HUES6 (cell line): ENCODE measurements around the gene C1orf141.
"Not testable (repeated sequence)": the region's sequence is repeated elsewhere in the genome, so short reads cannot be mapped to it uniquely, and the experiment has no call there.

Experiments
- H3K27ac ChIP-seq: 2 replicates; pipeline ENCODE4 v1.7.0; 2013; ENCODE audit warnings: low read depth, mild to moderate bottlenecking, low read length, inconsistent platforms
- H3K27me3 ChIP-seq: 2 replicates; pipeline ENCODE4 v1.6.1; 2013; ENCODE audit warnings: low read length; ENCODE audit not compliant: control insufficient read depth, insufficient read depth
- H3K36me3 ChIP-seq: 2 replicates; pipeline ENCODE4 v1.6.1; 2013; ENCODE audit warnings: low read length; ENCODE audit not compliant: control insufficient read depth, insufficient read depth
- H3K4me1 ChIP-seq: 2 replicates; pipeline ENCODE4 v1.6.1; 2013; ENCODE audit warnings: low read length; ENCODE audit not compliant: control insufficient read depth, insufficient read depth
- H3K4me3 ChIP-seq: 2 replicates; pipeline ENCODE4 v1.5.1; 2013; ENCODE audit warnings: low read depth, low read length
- H3K9ac ChIP-seq: one replicate; pipeline ENCODE4 v1.6.1; 2013; ENCODE audit warnings: mild to moderate bottlenecking, low read length
- H3K9me3 ChIP-seq: 2 replicates; pipeline ENCODE4 v1.6.1; 2013; ENCODE audit warnings: low read depth, low read length; ENCODE audit not compliant: control insufficient read depth, insufficient read depth

The C1orf141 gene

DNA sequence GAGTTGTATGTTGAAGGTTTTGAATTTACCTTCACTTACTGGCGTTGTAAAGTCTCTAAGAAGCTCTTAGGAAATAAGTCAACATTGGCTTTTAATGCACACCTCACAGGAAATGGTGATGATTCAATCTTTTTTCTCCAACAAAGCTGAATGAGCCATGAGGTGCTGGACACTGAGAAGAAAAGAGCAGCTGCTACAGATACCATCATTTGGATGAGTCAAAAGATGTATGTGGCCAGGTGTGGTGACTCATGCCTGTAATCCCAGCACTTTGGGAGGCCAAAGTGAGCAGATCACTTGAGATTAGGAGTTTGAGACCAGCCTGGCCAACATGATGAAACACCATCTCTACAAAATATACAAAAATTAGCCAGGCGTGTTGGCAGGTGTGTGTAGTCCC, 28.2 kb upstream of the C1orf141 start:
- no peaks in the 10 kb centered on the region for H3K9me3 ChIP-seq

DNA sequence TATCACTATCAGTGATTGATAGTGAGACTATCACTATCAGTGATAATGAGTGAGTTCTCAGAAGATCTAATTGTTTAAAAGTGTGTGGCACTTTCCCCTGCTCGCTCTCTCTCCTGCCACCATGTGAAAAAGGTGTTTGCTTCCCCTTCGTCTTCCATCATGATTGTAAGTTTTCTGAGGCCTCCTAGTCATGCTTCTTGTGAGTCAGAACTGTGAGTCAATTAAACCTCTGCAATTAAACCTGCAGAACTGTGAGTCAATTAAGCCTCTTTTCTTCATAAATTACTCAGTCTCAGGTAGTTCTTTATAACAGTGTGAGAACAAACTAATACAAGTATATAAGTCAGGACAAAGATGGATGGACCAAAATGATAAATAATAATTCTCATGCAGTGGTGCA, 24.5 kb upstream of the C1orf141 start:
- Histone ChIP-seq H3K9me3 (no peaks in the 10 kb centered on the region), H3K4me1 (no peaks in the 10 kb centered on the region), H3K27ac (no peak overlapping the region), H3K9ac (no peak overlapping the region), H3K36me3 (no peaks in the 10 kb centered on the region), H3K4me3 (no peak overlapping the region), H3K27me3 (no peaks in the 10 kb centered on the region)

More for the DNA sequence above, 28.2 kb upstream of the C1orf141 start:
- Histone ChIP-seq H3K4me1 (no peaks in the 10 kb centered on the region), H3K9ac (no peak overlapping the region), H3K27ac (no peak overlapping the region), H3K36me3 (no peaks in the 10 kb centered on the region), H3K4me3 (no peak overlapping the region), H3K27me3 (no peaks in the 10 kb centered on the region)

DNA sequence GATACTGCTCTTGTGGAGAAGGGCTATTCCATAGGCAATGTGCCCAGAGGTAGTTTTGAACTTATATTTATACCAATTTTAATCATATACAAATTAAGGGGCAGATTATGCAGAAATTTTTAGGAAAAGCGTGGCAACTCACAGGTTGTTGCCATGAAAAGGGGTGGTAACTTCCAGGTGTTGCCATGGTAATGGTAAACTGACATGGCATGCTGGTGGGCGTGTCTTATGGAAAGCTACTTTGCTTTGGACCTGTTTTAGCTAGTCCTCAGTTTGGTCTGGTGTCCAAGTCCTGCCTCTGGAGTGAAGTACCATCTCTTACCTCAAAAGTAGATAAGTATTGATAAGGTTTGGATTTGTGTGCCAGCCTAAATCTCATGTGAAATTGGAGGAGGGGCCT, 23.6 kb upstream of the C1orf141 start:
- Histone ChIP-seq H3K4me3 (no peak overlapping the region), H3K27ac (no peak overlapping the region), H3K9ac (no peak overlapping the region), H3K36me3 (no peaks in the 10 kb centered on the region), H3K27me3 (no peaks in the 10 kb centered on the region), H3K4me1 (no peaks in the 10 kb centered on the region), H3K9me3 (no peaks in the 10 kb centered on the region)

DNA sequence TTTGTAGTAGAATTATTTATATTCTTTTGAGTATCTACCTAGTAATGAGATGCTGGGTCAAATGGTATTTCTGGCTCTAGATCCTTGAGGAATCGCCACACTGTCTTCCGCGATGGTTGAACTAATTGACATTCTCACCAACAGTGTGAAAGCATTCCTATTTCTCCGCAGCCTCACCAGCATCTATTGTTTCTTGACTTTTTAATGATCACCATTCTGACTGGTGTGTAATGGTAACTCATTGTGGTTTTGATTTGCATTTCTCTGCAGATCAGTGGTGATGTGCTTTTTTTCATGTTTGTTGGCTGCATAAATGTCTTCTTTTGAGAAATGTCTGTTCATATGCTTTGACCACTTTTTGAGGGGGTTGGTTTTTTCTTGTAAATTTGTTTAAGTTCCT, 16.2 kb upstream of the C1orf141 start:
- H3K9me3 ChIP-seq = no peaks in the 10 kb centered on the region
- H3K9ac ChIP-seq = no peak overlapping the region
- H3K4me3 ChIP-seq = no peak overlapping the region
- H3K27ac ChIP-seq = no peak overlapping the region
- H3K4me1 ChIP-seq = no peaks in the 10 kb centered on the region
- H3K36me3 ChIP-seq = no peaks in the 10 kb centered on the region
- H3K27me3 ChIP-seq = no peaks in the 10 kb centered on the region

DNA sequence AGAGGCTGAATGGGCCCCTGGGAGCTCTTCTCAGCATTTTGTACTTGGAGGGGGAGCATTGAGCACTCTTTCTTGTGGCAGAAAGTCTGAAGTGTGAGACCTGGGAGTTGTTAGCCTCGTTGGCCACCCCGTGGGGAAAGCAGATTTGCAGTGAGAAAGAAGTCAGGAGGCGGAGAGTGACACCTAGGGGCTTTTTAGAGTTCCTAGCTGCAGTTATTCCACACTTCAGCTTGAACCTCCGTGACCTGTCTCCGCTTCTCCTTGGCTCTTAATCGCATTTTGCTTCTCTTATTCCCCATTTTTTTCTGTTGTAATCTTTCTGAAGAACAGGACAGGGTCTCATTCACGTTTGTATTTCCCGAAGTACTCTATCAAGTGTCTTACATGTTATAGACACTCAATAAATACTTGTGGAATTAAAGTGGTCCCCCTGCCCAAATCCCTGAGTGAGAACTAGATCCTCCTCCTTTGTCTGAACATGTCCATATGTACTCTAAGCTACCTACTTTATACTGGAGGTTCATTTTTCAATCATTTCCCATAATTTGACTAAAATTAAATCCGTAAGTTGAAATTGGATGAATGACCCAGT, 14.5 kb upstream of the C1orf141 start:
- no peak overlapping the region for H3K4me3 ChIP-seq
- H3K27ac ChIP-seq = no peak overlapping the region
- no peaks in the 10 kb centered on the region for H3K9me3 ChIP-seq
- H3K9ac ChIP-seq = no peak overlapping the region
- no peaks in the 10 kb centered on the region for H3K36me3 ChIP-seq
- no peaks in the 10 kb centered on the region for H3K4me1 ChIP-seq
- no peaks in the 10 kb centered on the region for H3K27me3 ChIP-seq

DNA sequence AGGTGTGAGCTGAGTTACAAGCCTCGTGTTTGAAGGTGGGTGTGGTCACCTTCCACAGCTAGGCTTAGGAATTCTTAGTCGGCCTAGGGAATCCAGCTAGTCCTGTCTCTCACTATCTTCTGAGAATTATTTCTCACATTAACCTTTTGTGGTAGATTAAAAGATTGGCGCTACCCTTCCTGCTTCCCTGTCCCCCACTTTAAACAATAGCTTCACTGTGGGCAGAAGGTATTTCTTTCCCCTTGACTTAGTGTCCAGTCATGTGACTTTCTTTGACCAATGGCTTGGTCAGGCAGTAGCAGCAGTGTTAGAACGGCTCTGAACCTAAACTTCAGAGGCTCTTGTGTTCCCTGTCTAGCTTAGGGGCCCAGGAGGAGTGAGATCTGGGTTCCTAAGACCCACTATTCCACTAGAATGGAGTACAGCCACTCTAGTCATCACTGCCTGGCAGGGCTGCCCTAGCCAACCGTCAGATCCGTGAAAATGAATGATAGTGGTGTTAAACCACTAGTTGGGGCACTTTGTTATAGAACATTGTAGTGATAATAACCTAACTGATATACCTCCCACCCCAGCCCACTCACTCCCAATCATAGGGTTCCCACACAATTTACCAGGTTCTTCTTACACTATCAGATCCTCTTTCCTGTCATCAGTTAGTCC, 13.9 kb upstream of the C1orf141 start:
- no peak overlapping the region for H3K4me3 ChIP-seq
- H3K36me3 ChIP-seq = no peaks in the 10 kb centered on the region
- H3K27me3 ChIP-seq = no peaks in the 10 kb centered on the region
- no peaks in the 10 kb centered on the region for H3K4me1 ChIP-seq
- H3K27ac ChIP-seq = no peak overlapping the region
- H3K9me3 ChIP-seq = no peaks in the 10 kb centered on the region
- no peak overlapping the region for H3K9ac ChIP-seq

DNA sequence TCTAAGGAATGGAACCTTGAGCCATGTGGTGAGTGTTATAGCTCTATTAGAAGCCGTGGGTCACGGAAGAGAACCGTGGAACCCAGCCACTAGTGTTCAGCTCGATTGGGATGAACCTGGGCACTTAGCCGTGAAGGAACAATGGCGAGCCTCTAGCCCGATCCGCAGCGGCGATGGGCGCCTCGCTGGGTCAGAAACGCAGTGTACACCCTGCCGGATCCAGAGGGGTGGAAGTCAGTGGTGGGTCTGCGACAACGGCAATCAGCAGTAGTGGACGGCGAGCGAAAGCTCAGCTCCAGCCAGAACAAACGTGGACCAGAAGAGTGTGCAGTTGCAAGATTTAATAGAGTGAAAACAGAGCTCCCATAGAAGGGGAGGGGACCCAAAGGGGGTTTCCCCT, 13.2 kb upstream of the C1orf141 start:
- not testable (repeated sequence) for H3K4me3 ChIP-seq, H3K9ac ChIP-seq, H3K36me3 ChIP-seq, H3K9me3 ChIP-seq, H3K27me3 ChIP-seq, H3K27ac ChIP-seq, H3K4me1 ChIP-seq

DNA sequence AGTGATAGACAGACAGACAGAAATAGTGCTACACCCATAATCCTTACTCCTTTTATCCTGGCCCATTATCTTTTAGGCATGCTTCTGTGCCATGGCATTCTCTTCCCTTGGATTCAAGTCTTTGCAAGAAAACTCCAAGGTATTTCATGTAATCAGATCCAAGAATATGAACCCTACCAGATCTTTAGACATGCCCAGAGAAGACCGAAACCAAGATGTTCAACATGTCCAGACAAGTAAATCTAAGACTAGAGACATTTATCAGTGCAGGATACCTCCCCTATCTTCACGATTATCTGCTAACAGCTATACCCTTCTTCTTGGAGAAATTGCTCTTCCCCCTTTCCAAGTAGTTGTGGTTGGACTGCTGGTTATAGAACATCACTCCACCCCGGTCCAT, 11.8 kb upstream of the C1orf141 start:
- no peaks in the 10 kb centered on the region for H3K27me3 ChIP-seq
- H3K4me1 ChIP-seq = no peaks in the 10 kb centered on the region
- H3K4me3 ChIP-seq = no peak overlapping the region
- H3K36me3 ChIP-seq = no peaks in the 10 kb centered on the region
- H3K27ac ChIP-seq = no peak overlapping the region
- H3K9ac ChIP-seq = no peak overlapping the region
- H3K9me3 ChIP-seq = no peaks in the 10 kb centered on the region

DNA sequence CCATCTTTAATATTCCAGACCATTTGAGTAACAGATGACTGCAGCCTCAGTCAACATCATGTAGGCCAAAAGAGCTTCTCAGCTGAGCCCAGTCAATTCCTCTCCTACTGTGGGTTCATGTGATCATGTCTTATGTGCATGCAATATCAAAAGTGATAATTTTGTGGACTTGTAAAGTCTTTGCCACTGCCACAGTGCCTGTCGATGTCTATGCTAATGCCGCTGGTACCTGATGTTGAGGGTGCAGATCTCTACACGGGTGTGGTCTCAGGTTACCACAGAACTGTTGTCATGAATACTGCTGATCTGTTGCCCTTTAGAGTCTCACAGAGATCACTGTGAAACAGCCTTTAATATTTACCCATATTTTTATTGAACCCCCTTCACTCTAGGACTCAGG, 11.3 kb upstream of the C1orf141 start:
- Histone ChIP-seq H3K27ac (no peak overlapping the region), H3K27me3 (no peaks in the 10 kb centered on the region), H3K9ac (no peak overlapping the region), H3K4me1 (no peaks in the 10 kb centered on the region), H3K36me3 (no peaks in the 10 kb centered on the region), H3K4me3 (no peak overlapping the region), H3K9me3 (no peaks in the 10 kb centered on the region)

DNA sequence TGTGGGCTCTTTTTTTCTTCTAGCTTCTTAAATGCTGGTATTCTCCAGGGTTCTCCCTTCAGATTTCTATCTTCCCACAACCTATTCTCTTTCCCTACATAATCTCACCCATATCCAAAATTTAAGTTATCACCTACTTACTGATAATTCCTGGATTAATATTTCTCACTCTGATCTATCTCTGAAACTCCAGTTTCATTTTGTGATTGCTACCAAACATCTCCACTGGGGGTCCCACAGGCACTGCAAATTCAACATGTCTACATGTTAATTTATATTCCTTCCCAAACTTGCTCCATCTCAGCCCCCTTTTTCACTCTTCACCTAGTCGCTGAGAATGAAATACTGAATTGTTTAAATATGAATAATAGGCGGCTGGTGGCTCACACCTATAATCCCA, 9.9 kb upstream of the C1orf141 start:
- Histone ChIP-seq H3K27me3 (no peaks in the 10 kb centered on the region), H3K27ac (no peak overlapping the region), H3K36me3 (no peaks in the 10 kb centered on the region), H3K9me3 (no peaks in the 10 kb centered on the region), H3K4me3 (no peak overlapping the region), H3K4me1 (no peaks in the 10 kb centered on the region), H3K9ac (no peak overlapping the region)

DNA sequence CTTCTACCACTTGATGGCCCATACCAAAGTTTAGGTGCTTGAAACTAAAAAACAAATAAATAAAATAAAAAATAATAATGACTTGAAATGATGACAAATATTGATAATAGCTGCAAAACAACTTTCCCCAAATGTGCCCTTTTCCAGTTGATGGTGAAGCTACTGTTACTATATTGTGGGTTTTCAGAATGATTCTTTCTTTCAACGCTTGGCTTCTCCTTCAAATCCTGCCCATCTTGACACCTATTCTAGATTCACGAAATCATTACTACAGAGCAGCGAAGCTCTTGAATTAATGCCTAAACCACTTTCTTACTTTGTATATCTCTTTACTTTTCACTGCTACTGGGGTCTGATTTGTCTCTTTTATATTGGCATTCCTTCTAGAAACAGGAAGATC, 9.2 kb upstream of the C1orf141 start:
- no peak overlapping the region for H3K4me3 ChIP-seq
- H3K9me3 ChIP-seq = no peaks in the 10 kb centered on the region
- no peaks in the 10 kb centered on the region for H3K27me3 ChIP-seq
- H3K36me3 ChIP-seq = no peaks in the 10 kb centered on the region
- no peak overlapping the region for H3K9ac ChIP-seq
- H3K4me1 ChIP-seq = no peaks in the 10 kb centered on the region
- no peak overlapping the region for H3K27ac ChIP-seq
